HepG2 (cell line): Measurements from ENCODE around the gene SRPRB. TPM values are rescaled to one million over a fixed set of nuclear protein-coding genes. Genes with fewer than 3 reads are reported as not detected.
A peak's percentile ranks its signal among the peaks of the same experiment; 100 is the strongest.

Experiments
- ATAC-seq: fragments of 200-7000 bp; cut with Tn5 transposase; 3 replicates; pipeline ENCODE4 v1.9.1; 2020; ENCODE audit warnings: mild to moderate bottlenecking, moderate library complexity
- BruUV-seq: library from RNA; stranded (reverse); fragments of 400-500 nt; replicated peaks from 2 replicates; lab custom pipeline; 2021; lab: Mats Ljungman, UMichigan
- CTCF ChIA-PET: fragments of 300-600 bp; formaldehyde crosslinking; extraction: SDS; loops from one replicate; lab custom pipeline; 2021; ENCODE audit warnings: low total read pairs, inconsistent platforms, low intra/inter-chr PET ratio; lab: Yijun Ruan, JAX
- POLR2A ChIA-PET: fragments of 350-600 bp; sonication (Branson Sonifier 250); formaldehyde crosslinking; loops from one replicate; lab custom pipeline; 2020; ENCODE audit warnings: antibody characterized with exemption, inconsistent platforms; lab: Yijun Ruan, JAX
- DNase-seq: peaks from one replicate; pipeline ENCODE4 v3.0.0-alpha.2; 2015; ENCODE audit warnings: low spot score
- FAIRE-seq: peaks from 3 replicates; lab custom pipeline; 2011; peaks lifted over from hg19 to GRCh38; lab: Jason Lieb, UNC
- H2AFZ ChIP-seq: one replicate; pipeline ENCODE4 v1.6.1; 2011; ENCODE audit warnings: low read length, inconsistent platforms
- H3K27ac ChIP-seq: fragments of 300-600 bp; 3 replicates; pipeline ENCODE4 v1.8.0; 2011; ENCODE audit warnings: mixed run types, mild to moderate bottlenecking, mixed read lengths, low read length, inconsistent platforms; ENCODE audit not compliant: insufficient read depth; ENCODE audit errors: extremely low read length
- H3K27me3 ChIP-seq, 2 experiments: fragments of 200-600 bp in 1 of 2; 2 replicates in 1 of 2; 3 replicates in 1 of 2; pipeline versions ENCODE4 v1.6.0 to v1.8.0; 2011; ENCODE audit warnings: low read length in 2 of 2, mild to moderate bottlenecking in 2 of 2, moderate library complexity in 2 of 2, inconsistent platforms in 1 of 2; ENCODE audit not compliant: insufficient read depth in 2 of 2, control insufficient read depth in 1 of 2
- H3K36me3 ChIP-seq, 2 experiments: fragments of 200-600 bp in 1 of 2; replicated peaks in 1 of 2; 2 replicates in 1 of 2; 3 replicates in 1 of 2; pipeline versions ENCODE4 v1.5.1 to v1.8.0; 2011; ENCODE audit warnings: low read length in 2 of 2, inconsistent platforms in 1 of 2; ENCODE audit not compliant: insufficient read depth in 2 of 2, control insufficient read depth in 1 of 2
- H3K4me1 ChIP-seq: 2 replicates; pipeline ENCODE4 v1.5.1; 2012; ENCODE audit warnings: low read length, inconsistent platforms; ENCODE audit not compliant: insufficient read depth
- H3K4me2 ChIP-seq: 2 replicates; pipeline ENCODE4 v1.6.0; 2011; ENCODE audit warnings: low read depth, low read length, inconsistent platforms
- H3K4me3 ChIP-seq, 3 experiments: fragments of 200-600 bp in 1 of 3; sonication (generic), shearing (Covaris generic) in 1 of 3; replicated peaks in 1 of 3; 2 replicates each; pipeline ENCODE4 v1.5.1; 2011 to 2016; ENCODE audit warnings: low read length in 3 of 3, inconsistent platforms in 2 of 3, low read depth in 2 of 3, mild to moderate bottlenecking in 2 of 3, control low read depth in 1 of 3, mixed read lengths in 1 of 3; ENCODE audit not compliant: insufficient read depth in 1 of 3
- H3K79me2 ChIP-seq: one replicate; pipeline ENCODE4 v1.6.1; 2011; ENCODE audit warnings: low read length, inconsistent platforms; ENCODE audit not compliant: insufficient read depth
- H3K9ac ChIP-seq: 2 replicates; pipeline ENCODE4 v1.6.0; 2011; ENCODE audit warnings: mild to moderate bottlenecking, low read depth, low read length, inconsistent platforms; ENCODE audit not compliant: insufficient read depth
- H3K9me3 ChIP-seq: 2 replicates; pipeline ENCODE4 v1.5.1; 2012; ENCODE audit warnings: mild to moderate bottlenecking, low read length
- H4K20me1 ChIP-seq: 2 replicates; pipeline ENCODE4 v1.6.0; 2011; ENCODE audit warnings: inconsistent platforms, mild to moderate bottlenecking, low read length, moderate library complexity; ENCODE audit not compliant: insufficient read depth
- AGO1 ChIP-seq: fragments of 200-400 bp; formaldehyde crosslinking; IDR thresholded peaks from 2 replicates; pipeline ENCODE4 v1.6.1; 2017; ENCODE audit warnings: mild to moderate bottlenecking, low read depth, low read length, moderate library complexity; ENCODE audit not compliant: poor library complexity, severe bottlenecking
- AGO2 ChIP-seq: fragments of 200-400 bp; formaldehyde crosslinking; optimal IDR thresholded peaks from 2 replicates; pipeline ENCODE3; 2017; ENCODE audit warnings: mild to moderate bottlenecking, low read depth, low read length, moderate library complexity
- FIP1L1 ChIP-seq: fragments of 200-400 bp; formaldehyde crosslinking; IDR thresholded peaks from 2 replicates; pipeline ENCODE4 v1.6.1; 2018; ENCODE audit warnings: low read depth, mild to moderate bottlenecking, low read length, moderate library complexity, borderline replicate concordance; ENCODE audit not compliant: insufficient read depth
- GFI1 ChIP-seq: sonication (generic); formaldehyde crosslinking; IDR thresholded peaks from 2 replicates; pipeline ENCODE4 v1.5.0; 2020; ENCODE audit warnings: missing genetic modification reagents, mild to moderate bottlenecking, borderline replicate concordance
- MEIS2 ChIP-seq: sonication (generic); formaldehyde crosslinking; IDR thresholded peaks from 2 replicates; pipeline ENCODE4 v1.9.0; 2021; ENCODE audit warnings: mild to moderate bottlenecking, missing genetic modification reagents
- ZBTB33 ChIP-seq: sonication (generic); formaldehyde crosslinking; IDR thresholded peaks from 2 replicates; pipeline ENCODE4 v1.4.0; 2020; ENCODE audit warnings: missing genetic modification reagents
- ZNF318 ChIP-seq: sonication (generic); formaldehyde crosslinking; IDR thresholded peaks from 2 replicates; pipeline ENCODE4 v1.4.0; 2020; ENCODE audit warnings: mild to moderate bottlenecking, missing genetic modification reagents
- ZNF510 ChIP-seq: sonication (generic); formaldehyde crosslinking; IDR thresholded peaks from 2 replicates; pipeline ENCODE4 v1.4.0; 2020; ENCODE audit warnings: low read depth, mild to moderate bottlenecking, missing genetic modification reagents
- WGBS: methylation state at CpG from one replicate; pipeline ENCODE4 v1.1.6; 2017; ENCODE audit warnings: low lambda C conversion rate; 5-methylcytosine and 5-hydroxymethylcytosine counted together
- in situ Hi-C: cut with HindIII; loops from 2 replicates; pipeline ENCODE4 v1.10.0; 2017; ENCODE audit warnings: low pct_unique_long_range_greater_than_20kb; ENCODE audit not compliant: extremely low pct_ligation_motif_present
- intact Hi-C: fragments of 100-400 bp; cut with micrococcal nuclease; formaldehyde crosslinking; loops from one replicate; pipeline ENCODE4 v1.10.0; 2022; ENCODE audit not compliant: unreplicated experiment
- polyA plus RNA-seq, 8 experiments: library from polyadenylated mRNA; depleted of rRNA in 3 of 8; stranded (reverse) in 7 of 8; unstranded in 1 of 8; fragments of >200 nt; fragmentation: Illumina TruSeq in 4 of 8; extraction: Trizol in 4 of 8; gene quantifications; 2 replicates each; pipeline versions ENCODE4 v1.2.1 to v1.2.3, GENCODE V29; 2011 to 2016; ENCODE audit warnings: low read depth in 4 of 8, missing spikeins in 1 of 8, mixed read lengths in 1 of 8; ENCODE audit not compliant: insufficient read depth in 1 of 8
- total RNA-seq, 5 experiments: library from RNA; depleted of rRNA; stranded (reverse); fragments of >200 nt; fragmentation: Illumina TruSeq; extraction: Trizol; gene quantifications; 2 replicates each; pipeline ENCODE4 v1.2.3, GENCODE V29; 2016; ENCODE audit warnings: low read depth in 1 of 5

Gene SRPRB
- total and polyA plus RNA-seq, 2 of the 13 experiments (the other 11 are each of a cell fraction or from before 2014, with no cell fraction given): 41.0 to 111 TPM

- TF ChIP-seq ZNF318: no peak
Observed at GRCh38 chr3:133782454-133782853, 23.2 kb upstream of the SRPRB start (continued).

GRCh38 chr3:133783762-133784161 lies 21.9 kb upstream of the SRPRB start:
- H3K4me2 ChIP-seq: no peak overlapping the region
- no peak for FAIRE-seq
- no peaks in the 10 kb centered on the region for H3K4me1 ChIP-seq
- H4K20me1 ChIP-seq: peaks cover 9% of the 10 kb centered on the region
- intact Hi-C loops: no loop called here
- no peak for DNase-seq
- in situ Hi-C loops: no loop called here
- BruUV-seq: no TSS peak
- no peaks in the 10 kb centered on the region for H3K27me3 ChIP-seq
- ChIA-PET CTCF (no interaction called here), POLR2A (no interaction called here)
- peak; percentile 18; the same call in 2 of the 3 replicates for ATAC-seq
- H3K9me3 ChIP-seq: no peaks in the 10 kb centered on the region
- no peak overlapping the region for H3K27ac ChIP-seq
- H3K79me2 ChIP-seq: no peaks in the 10 kb centered on the region
- WGBS: 91% methylated on average over 22 of the region's 32 CpGs
- TF ChIP-seq MEIS2 (CRISPR knock-in tag) (no peak), ZBTB33 (CRISPR knock-in tag) (peak; percentile 62), GFI1 (no peak), AGO2 (peak; percentile 92), FIP1L1 (0 out of 2 replicates have a peak, but pooled peaks have one; percentile 29), ZNF510 (no peak), AGO1 (peak; percentile 67)
- H3K36me3 ChIP-seq: no peaks in the 10 kb centered on the region; a peak in 1 of 5 replicates
- H2AFZ ChIP-seq: no peak overlapping the region
- H3K9ac ChIP-seq: no peak overlapping the region
- H3K4me3 ChIP-seq: no peak overlapping the region
